ENCODE data around the gene ADCY10. TPM values are rescaled to one million over a fixed set of nuclear protein-coding genes. Genes with fewer than 3 reads are reported as not detected.

The ADCY10 gene
- total RNA-seq, 4 donors from 2014 or later: 0.07 to 1.2 TPM; not detected in 2

- ATAC-seq (no peak), DNase-seq (no peak)
- Histone ChIP-seq H3K36me3 (peaks cover 0 to 26% of the 10 kb centered on the region in 2 donors), H3K27ac (peak overlapping the region in 1 of 4 donors; percentile 15), H3K27me3 (no peaks in the 10 kb centered on the region), H3K9me3 (no peaks in the 10 kb centered on the region), H3K4me1 (peaks cover 15 to 28% of the 10 kb centered on the region in 2 donors), H3K4me3 (no peak overlapping the region)
- TF ChIP-seq POLR2A (IDR thresholded peaks at IDR 0.05) (no peak), CTCF (IDR thresholded peaks at IDR 0.05 in 4 of 5, conservative IDR thresholded peaks at IDR 0.05 in 1 of 5) (no peak)
- intact Hi-C loops (cut with DNase I; ENCODE audit: low total_unique reads): no loop called here
- in situ Hi-C loops (cut with MboI; ENCODE audit: low sequenced_read_pairs in 4 of 4): no loop called here
Observed at GRCh38 chr1:167792188-167792565, 121.8 kb downstream of the ADCY10 start.

GRCh38 chr1:167791281-167792187 is 122.4 kb downstream of the ADCY10 start:
- ATAC-seq: peak; percentile 73 to 78
- DNase-seq: peak; percentile 38 to 69
- Histone ChIP-seq H3K27me3 (no peaks in the 10 kb centered on the region), H3K27ac (peak overlapping the region in 2 of 4 donors; percentile 3 to 48), H3K9me3 (no peaks in the 10 kb centered on the region), H3K36me3 (peaks cover 0 to 30% of the 10 kb centered on the region in 2 donors), H3K4me3 (no peak overlapping the region), H3K4me1 (peaks cover 9 to 22% of the 10 kb centered on the region in 2 donors)
- in situ Hi-C loops (cut with MboI; ENCODE audit: low sequenced_read_pairs in 4 of 4): no loop called here
- TF ChIP-seq POLR2A (IDR thresholded peaks at IDR 0.05) (no peak), CTCF (IDR thresholded peaks at IDR 0.05 in 4 of 5, conservative IDR thresholded peaks at IDR 0.05 in 1 of 5) (no peak)
- intact Hi-C loops (cut with DNase I; ENCODE audit: low total_unique reads): no loop called here

DNA sequence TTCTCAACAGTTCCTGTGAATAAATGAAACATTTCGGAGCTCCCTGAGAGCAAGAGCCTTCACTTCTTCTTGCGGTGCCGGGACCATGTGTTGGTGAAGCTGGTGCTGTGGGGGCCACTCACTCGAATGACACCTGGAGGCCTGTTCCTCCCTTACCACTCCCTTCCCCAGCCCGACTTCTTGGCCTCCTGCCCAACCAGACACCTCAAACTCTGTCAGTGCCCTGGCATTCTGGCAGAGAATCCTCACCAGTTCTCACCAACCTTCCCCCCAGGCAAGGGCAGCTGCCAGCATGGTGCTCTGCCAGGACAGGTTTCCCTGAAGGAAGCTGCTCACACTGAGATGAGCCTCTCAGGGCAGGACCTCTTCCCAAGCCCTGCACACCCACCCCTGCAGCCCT is 123.8 kb downstream of the ADCY10 start:
- H3K27ac ChIP-seq: no peak overlapping the region
- ATAC-seq (no peak), DNase-seq (no peak)
- no peaks in the 10 kb centered on the region for H3K27me3 ChIP-seq
- in situ Hi-C loops (cut with MboI; ENCODE audit: low sequenced_read_pairs in 4 of 4): no loop called here
- no peaks in the 10 kb centered on the region for H3K9me3 ChIP-seq
- intact Hi-C loops (cut with DNase I; ENCODE audit: low total_unique reads): no loop called here
- peaks cover 0 to 13% of the 10 kb centered on the region in 2 donors for H3K4me1 ChIP-seq
- peaks cover 0 to 30% of the 10 kb centered on the region in 2 donors for H3K36me3 ChIP-seq
- no peak overlapping the region for H3K4me3 ChIP-seq
- TF ChIP-seq POLR2A (IDR thresholded peaks at IDR 0.05) (no peak), CTCF (IDR thresholded peaks at IDR 0.05 in 4 of 5, conservative IDR thresholded peaks at IDR 0.05 in 1 of 5) (no peak)

DNA sequence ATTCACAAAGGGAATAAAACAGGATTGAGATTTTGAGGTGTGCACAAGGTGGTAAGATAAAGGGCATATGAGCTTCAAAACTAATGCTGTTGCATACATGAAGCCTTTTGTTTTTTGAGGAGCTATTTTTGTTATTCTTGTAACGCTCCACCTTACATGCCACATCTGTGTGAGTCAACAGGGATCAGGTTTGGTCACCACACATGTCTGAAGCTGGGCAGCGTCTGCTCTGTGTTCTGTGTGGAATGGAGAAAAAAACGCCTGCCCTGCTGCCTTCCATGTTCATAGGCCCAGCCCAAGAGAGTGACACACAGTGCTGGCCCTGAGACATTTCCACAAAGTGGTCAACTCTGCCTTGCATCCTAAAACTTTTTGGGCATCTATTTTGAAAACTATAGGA is 124.4 kb downstream of the ADCY10 start:
- H3K4me3 ChIP-seq: no peak overlapping the region
- in situ Hi-C loops (cut with MboI; ENCODE audit: low sequenced_read_pairs in 4 of 4): no loop called here
- H3K4me1 ChIP-seq: peaks cover 0 to 7% of the 10 kb centered on the region in 2 donors
- TF ChIP-seq POLR2A (IDR thresholded peaks at IDR 0.05) (no peak), CTCF (IDR thresholded peaks at IDR 0.05 in 4 of 5, conservative IDR thresholded peaks at IDR 0.05 in 1 of 5) (no peak)
- DNase-seq (no peak), ATAC-seq (no peak)
- H3K9me3 ChIP-seq: no peaks in the 10 kb centered on the region
- H3K27ac ChIP-seq: peak overlapping the region in 1 of 4 donors; percentile 9
- H3K27me3 ChIP-seq: no peaks in the 10 kb centered on the region
- intact Hi-C loops (cut with DNase I; ENCODE audit: low total_unique reads): no loop called here
- peaks cover 0 to 30% of the 10 kb centered on the region in 2 donors for H3K36me3 ChIP-seq

All from gastrocnemius medialis (tissue), 4 donors.